Karpas-422 (cell line): ENCODE measurements around the gene PI4K2A. TPM values are rescaled to one million over a fixed set of nuclear protein-coding genes. Genes with fewer than 3 reads are reported as not detected.
A peak's percentile ranks its signal among the peaks of the same experiment; 100 is the strongest.

ENCODE experiments used
- DNase-seq: peaks from one replicate; pipeline ENCODE4 v3.0.0-alpha.2; 2015
- H2AFZ ChIP-seq: fragments of 200-600 bp; sonication (generic); 2 replicates; pipeline ENCODE4 v1.6.1; 2014; ENCODE audit warnings: antibody characterized with exemption, low read length, mixed read lengths
- H3K27ac ChIP-seq: fragments of 200-600 bp; sonication (generic); 2 replicates; pipeline ENCODE4 v1.5.1; 2014; ENCODE audit warnings: mild to moderate bottlenecking, low read length, moderate library complexity
- H3K27me3 ChIP-seq: fragments of 200-600 bp; sonication (generic); 2 replicates; pipeline ENCODE4 v1.6.1; 2014; ENCODE audit warnings: low read length, mixed read lengths
- H3K36me3 ChIP-seq: fragments of 200-600 bp; sonication (generic); 2 replicates; pipeline ENCODE4 v1.6.1; 2014; ENCODE audit warnings: low read length, mixed read lengths; ENCODE audit not compliant: insufficient read depth
- H3K4me1 ChIP-seq: fragments of 200-600 bp; sonication (generic); 2 replicates; pipeline ENCODE4 v1.6.1; 2014; ENCODE audit warnings: mild to moderate bottlenecking, low read length, mixed read lengths
- H3K4me2 ChIP-seq: fragments of 200-600 bp; sonication (generic); 2 replicates; pipeline ENCODE4 v1.6.1; 2014; ENCODE audit warnings: low read length, low read depth, mild to moderate bottlenecking; ENCODE audit not compliant: poor library complexity, severe bottlenecking
- H3K4me3 ChIP-seq: fragments of 200-600 bp; sonication (generic); 2 replicates; pipeline ENCODE4 v1.5.1; 2014; ENCODE audit warnings: mild to moderate bottlenecking, antibody characterized with exemption, low read length, mixed read lengths
- H3K79me2 ChIP-seq: fragments of 200-600 bp; sonication (generic); 2 replicates; pipeline ENCODE4 v1.6.1; 2014; ENCODE audit warnings: mild to moderate bottlenecking, low read length, mixed read lengths
- H3K9ac ChIP-seq: fragments of 200-600 bp; sonication (generic); 2 replicates; pipeline ENCODE4 v1.6.0; 2014; ENCODE audit warnings: low read length
- H3K9me2 ChIP-seq: fragments of 200-600 bp; sonication (generic), shearing (Covaris generic); replicated peaks from 2 replicates; pipeline ENCODE4 v1.6.0; 2014; ENCODE audit warnings: mild to moderate bottlenecking, low read length, moderate library complexity; ENCODE audit not compliant: insufficient read depth
- H3K9me3 ChIP-seq: fragments of 300-700, 200-600 bp; sonication (generic); 2 replicates; pipeline ENCODE4 v1.6.1; 2014; ENCODE audit warnings: low read length, mixed read lengths
- H4K20me1 ChIP-seq: fragments of 200-600 bp; sonication (generic); 2 replicates; pipeline ENCODE4 v1.6.1; 2014; ENCODE audit warnings: mild to moderate bottlenecking, antibody characterized with exemption, low read length, low read depth; ENCODE audit not compliant: insufficient read depth
- total RNA-seq: library from RNA; depleted of rRNA; stranded (reverse); fragments of >200 nt; shearing (Covaris generic); gene quantifications from 2 replicates; pipeline ENCODE4 v1.2.3, GENCODE V29; 2014; ENCODE audit warnings: low replicate concordance; rRNA removed

PI4K2A gene
- 4.4 and 8.3 TPM in 2 replicates for total RNA-seq

DNA sequence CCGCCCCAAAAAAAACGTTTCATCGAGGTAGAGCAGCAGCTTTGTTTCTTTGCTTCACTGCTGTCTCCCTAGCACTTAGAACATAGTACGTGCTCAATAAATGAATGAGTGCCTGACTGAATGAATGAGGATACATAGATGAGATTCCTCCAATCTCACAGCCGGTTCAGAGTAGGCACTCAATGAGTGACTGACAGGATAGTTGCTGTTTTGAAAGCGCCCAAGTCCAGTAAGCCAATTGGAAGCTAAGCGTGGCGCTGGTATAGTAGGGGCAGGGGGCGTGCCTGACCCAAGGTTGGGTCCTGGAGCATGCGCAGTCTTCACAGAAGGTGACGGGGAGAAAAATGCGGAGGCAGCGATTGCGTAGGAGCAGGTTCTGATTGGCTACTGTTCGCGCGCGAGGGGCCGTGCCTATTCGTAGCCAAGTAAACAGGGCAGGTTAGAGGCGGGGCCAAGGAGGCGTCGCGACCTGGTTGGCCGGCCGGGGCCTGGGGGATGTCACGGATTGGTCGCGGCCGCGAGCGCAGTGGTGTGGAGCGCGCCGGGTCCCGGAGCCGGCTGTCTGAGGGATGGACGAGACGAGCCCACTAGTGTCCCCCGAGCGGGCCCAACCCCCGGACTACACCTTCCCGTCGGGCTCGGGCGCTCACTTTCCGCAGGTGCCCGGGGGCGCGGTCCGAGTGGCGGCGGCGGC lies at the start of gene PI4K2A:
PI4K2A (plus strand) TSS at position 498 of the 694 bp plus-strand sequence; CDS start at position 570, 72 bp downstream.
- H3K4me1 ChIP-seq = peaks cover 7% of the 10 kb centered on the region
- no peaks in the 10 kb centered on the region; the same call in 1 of the 2 replicates for H4K20me1 ChIP-seq
- no peaks in the 10 kb centered on the region for H3K27me3 ChIP-seq
- no peaks in the 10 kb centered on the region for H3K9me2 ChIP-seq
- H3K9me3 ChIP-seq = no peaks in the 10 kb centered on the region
- peak within 1 kb of the TSS; percentile 84 for H3K9ac ChIP-seq
- no peak within 1 kb of the TSS for H2AFZ ChIP-seq
- peak within 1 kb of the TSS; percentile 75 for H3K4me2 ChIP-seq
- H3K36me3 ChIP-seq = no peaks in the 10 kb centered on the region
- 0 out of 2 replicates have a peak within 1 kb of the TSS, but pooled peaks have one; percentile 37 for H3K27ac ChIP-seq
- H3K4me3 ChIP-seq = peak within 1 kb of the TSS; percentile 88
- DNase-seq = peak; percentile 97
- H3K79me2 ChIP-seq = peaks cover 27% of the 10 kb centered on the region

DNA sequence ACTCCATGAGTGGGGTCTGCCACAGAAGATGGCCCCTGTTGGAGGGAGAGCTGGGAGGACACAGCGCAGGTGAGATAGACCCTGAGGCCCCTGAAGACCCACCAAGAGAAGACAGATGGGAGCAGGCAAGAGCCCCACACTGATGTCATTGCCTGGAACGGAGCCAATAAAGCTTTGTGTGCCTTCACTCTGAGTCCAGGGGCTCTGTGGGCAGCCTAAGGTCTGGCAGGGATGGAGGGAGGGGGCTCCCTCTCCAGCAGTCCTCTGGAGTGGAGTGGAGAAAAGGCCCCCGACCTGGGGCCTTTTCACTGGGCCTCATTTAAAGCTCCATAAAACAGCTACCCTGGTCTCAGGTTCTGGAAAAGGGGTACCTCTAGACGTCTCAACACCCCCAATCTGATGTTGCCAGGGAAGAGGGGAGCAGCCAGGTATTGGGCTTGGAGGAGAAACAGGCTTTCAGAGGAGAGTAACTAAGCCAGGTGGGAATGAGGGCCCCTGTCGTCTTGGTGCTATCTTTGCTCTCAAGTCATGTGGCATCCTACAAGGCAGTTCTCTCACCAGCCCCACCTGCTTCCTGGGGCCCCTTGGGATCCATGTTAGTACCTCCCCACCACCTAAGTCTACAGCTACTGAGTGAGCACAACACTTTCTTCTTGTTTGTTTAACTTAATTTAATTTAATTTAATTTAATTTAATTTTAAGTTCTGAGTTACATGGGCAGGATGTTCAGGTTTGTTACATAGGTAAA lies 49.5 kb upstream of the PI4K2A start:
- Histone ChIP-seq H3K79me2 (no peaks in the 10 kb centered on the region), H3K9me3 (no peaks in the 10 kb centered on the region), H3K4me2 (no peak overlapping the region), H4K20me1 (no peaks in the 10 kb centered on the region), H3K4me3 (no peak overlapping the region), H3K9me2 (no peaks in the 10 kb centered on the region), H2AFZ (no peak overlapping the region), H3K4me1 (no peaks in the 10 kb centered on the region; the same call in 1 of the 2 replicates), H3K27me3 (no peaks in the 10 kb centered on the region), H3K36me3 (no peaks in the 10 kb centered on the region), H3K9ac (no peak overlapping the region), H3K27ac (no peak overlapping the region)
- no peak for DNase-seq

DNA sequence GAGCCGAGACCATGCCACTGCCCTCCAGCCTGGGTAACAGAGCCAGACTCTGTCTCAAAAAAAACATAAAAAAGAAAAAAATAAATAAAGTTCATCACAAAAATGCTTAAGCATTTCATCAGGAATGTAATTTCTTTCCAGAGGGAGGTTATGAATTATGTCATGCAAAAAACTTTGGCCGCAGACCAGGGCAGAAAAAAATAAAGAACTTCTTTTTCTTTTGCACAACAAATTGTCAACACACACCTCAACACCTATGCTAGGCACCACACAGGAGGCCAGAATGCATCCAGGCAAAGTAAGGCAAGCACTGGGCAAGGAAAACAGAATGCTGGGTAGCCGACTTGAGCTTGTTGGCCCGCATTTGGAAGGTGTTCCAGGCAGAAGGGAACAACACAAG lies 47.0 kb upstream of the PI4K2A start:
- Histone ChIP-seq H3K27ac (no peak overlapping the region), H4K20me1 (no peaks in the 10 kb centered on the region), H3K79me2 (no peaks in the 10 kb centered on the region), H3K27me3 (no peaks in the 10 kb centered on the region), H3K4me3 (no peak overlapping the region), H3K4me2 (no peak overlapping the region), H3K9me2 (no peaks in the 10 kb centered on the region), H3K9ac (no peak overlapping the region), H2AFZ (no peak overlapping the region), H3K9me3 (no peaks in the 10 kb centered on the region), H3K4me1 (no peaks in the 10 kb centered on the region; the same call in 1 of the 2 replicates), H3K36me3 (no peaks in the 10 kb centered on the region)
- no peak for DNase-seq

DNA sequence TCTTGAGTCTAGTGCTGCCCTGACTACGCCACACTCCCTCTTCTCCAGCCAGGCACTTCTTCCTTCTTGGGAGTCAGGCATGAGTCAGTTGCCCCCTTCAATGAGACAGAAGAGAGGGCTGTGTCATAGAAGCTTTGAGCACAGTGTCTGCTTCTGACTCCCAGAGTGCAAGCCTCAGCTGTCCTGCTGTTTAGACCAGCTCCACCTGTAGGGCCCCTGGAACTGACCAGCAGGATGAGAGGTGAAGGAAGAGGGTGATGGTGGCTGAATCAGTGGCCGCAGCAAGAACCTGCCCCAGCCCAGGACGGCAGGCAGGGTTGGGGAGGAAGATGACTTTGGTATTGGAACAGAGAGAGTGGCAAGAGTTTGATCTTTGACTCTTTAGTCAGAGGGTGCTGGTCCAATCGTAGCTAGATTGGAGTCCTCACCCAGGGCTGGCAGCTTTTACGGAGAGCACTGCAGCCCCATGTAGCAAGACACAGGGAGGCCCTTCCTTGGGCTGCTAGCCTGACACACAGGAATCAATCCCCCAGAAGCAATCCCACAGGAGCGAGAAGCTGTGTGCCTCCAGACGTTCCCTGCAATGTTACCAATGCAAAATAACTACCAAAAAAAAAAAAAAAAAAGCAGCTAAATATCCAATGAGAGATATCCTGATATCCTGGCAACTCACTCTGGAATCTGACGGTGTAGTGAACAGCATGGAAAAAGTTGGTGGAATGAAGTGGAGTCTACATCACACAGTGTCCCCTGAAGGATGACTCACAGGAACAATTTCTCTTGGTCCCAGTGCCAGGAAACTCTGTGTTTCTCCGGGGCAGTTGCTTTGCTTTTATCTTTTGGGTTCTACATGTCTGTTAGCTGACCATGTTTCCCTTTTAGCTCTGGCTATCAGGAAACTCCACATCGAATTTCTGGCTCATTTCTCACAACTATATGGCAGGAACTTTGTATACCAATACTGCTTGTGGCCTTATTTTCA lies 44.1 kb upstream of the PI4K2A start:
- Histone ChIP-seq H3K36me3 (no peaks in the 10 kb centered on the region), H3K4me2 (no peak overlapping the region), H3K4me1 (no peaks in the 10 kb centered on the region), H4K20me1 (no peaks in the 10 kb centered on the region), H3K79me2 (no peaks in the 10 kb centered on the region), H3K4me3 (no peak overlapping the region), H3K9ac (no peak overlapping the region), H3K9me2 (no peaks in the 10 kb centered on the region), H3K27me3 (no peaks in the 10 kb centered on the region), H3K27ac (no peak overlapping the region), H2AFZ (no peak overlapping the region), H3K9me3 (no peaks in the 10 kb centered on the region)
- no peak for DNase-seq

DNA sequence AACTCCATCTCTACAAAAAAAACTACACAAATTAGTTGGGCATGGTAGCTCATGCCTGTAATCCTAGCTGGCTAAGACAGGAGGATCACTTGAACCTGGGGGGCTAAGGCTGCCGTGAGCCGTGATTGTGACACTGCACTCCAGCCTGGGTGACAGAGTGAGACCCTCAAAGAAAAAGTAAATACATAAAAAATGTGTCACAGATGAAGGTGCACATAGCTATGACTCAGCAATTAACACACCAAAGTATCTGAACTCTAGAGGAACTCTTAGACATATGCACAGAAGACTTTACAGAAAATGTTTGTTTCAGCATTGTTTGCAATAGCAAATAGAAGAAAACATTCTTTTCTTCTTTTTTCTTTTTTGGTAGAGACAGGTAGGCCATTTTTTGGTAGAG lies 42.7 kb upstream of the PI4K2A start:
- no peak for DNase-seq
- no peaks in the 10 kb centered on the region for H4K20me1 ChIP-seq

DNA sequence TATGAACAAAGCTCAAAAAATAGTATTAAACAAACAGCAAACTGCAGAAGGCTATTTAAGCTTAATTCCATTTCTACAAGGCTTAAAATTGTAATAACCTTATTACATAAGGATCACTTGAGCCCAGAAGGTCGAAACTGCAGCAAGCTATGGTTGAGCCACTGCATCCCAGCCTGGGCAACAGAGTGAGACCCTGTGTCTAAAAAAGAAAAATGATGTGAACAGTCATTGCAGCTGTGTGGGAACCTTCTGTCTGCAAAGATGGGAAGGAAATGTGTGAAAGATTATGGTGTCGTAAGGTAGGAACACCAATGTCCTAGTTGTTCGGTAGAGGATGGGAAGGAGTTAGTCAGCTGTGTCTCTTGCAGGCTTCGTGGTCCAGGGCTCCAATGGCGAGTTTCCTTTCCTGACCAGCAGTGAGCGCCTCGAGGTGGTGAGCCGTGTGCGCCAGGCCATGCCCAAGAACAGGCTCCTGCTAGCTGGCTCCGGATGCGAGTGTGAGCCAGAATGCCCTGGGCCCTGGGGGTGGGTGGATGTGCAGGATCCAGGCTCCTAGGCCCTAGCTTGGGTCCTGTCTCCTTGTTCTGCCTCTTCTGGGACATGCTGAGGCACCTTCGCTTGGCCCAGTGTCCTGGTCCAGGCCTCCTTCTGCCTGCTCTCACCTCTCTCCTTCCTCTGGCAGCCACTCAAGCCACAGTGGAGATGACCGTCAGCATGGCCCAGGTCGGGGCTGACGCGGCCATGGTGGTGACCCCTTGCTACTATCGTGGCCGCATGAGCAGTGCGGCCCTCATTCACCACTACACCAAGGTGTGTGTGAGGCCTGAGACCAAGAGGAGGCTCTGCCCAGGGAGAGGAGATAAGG lies 41.8 kb upstream of the PI4K2A start:
- no peaks in the 10 kb centered on the region for H3K9me2 ChIP-seq
- no peaks in the 10 kb centered on the region for H3K27me3 ChIP-seq
- H3K27ac ChIP-seq = no peak overlapping the region
- H3K4me2 ChIP-seq = no peak overlapping the region
- no peak overlapping the region for H2AFZ ChIP-seq
- H3K9ac ChIP-seq = no peak overlapping the region
- no peak overlapping the region for H3K4me3 ChIP-seq
- no peaks in the 10 kb centered on the region for H3K36me3 ChIP-seq
- no peak for DNase-seq
- no peaks in the 10 kb centered on the region for H3K9me3 ChIP-seq
- H3K4me1 ChIP-seq = no peaks in the 10 kb centered on the region
- H3K79me2 ChIP-seq = no peaks in the 10 kb centered on the region
- no peaks in the 10 kb centered on the region for H4K20me1 ChIP-seq

More for the DNA sequence above, 42.7 kb upstream of the PI4K2A start:
- Histone ChIP-seq H3K4me1 (no peaks in the 10 kb centered on the region), H3K36me3 (no peaks in the 10 kb centered on the region), H3K9me3 (no peaks in the 10 kb centered on the region), H2AFZ (no peak overlapping the region), H3K27ac (no peak overlapping the region), H3K4me2 (no peak overlapping the region), H3K79me2 (no peaks in the 10 kb centered on the region), H3K27me3 (no peaks in the 10 kb centered on the region), H3K9me2 (no peaks in the 10 kb centered on the region), H3K9ac (no peak overlapping the region), H3K4me3 (no peak overlapping the region)

DNA sequence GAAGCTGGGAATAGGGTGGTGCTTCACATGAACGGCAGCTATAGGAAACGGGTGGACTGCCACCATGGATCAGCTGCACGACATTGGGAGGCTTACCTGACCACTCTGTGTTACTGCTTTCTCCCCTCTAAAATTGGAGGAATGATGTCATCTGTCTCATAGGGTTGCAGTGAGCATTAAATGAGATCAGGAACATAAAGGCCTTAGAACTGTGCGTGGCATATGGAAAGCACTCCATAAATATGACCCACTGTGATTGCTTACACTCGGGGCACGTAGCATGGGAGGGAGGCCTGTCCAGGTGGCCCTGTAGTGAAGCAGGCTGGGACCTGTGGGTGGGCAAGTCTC lies 41.2 kb upstream of the PI4K2A start:
- H3K27ac ChIP-seq = no peak overlapping the region
- H3K79me2 ChIP-seq = no peaks in the 10 kb centered on the region
- H3K9ac ChIP-seq = no peak overlapping the region
- H3K4me3 ChIP-seq = no peak overlapping the region
- no peaks in the 10 kb centered on the region for H3K9me3 ChIP-seq
- H4K20me1 ChIP-seq = no peaks in the 10 kb centered on the region
- no peaks in the 10 kb centered on the region for H3K27me3 ChIP-seq
- no peak for DNase-seq
- no peaks in the 10 kb centered on the region for H3K4me1 ChIP-seq
- H3K36me3 ChIP-seq = no peaks in the 10 kb centered on the region
- H3K4me2 ChIP-seq = no peak overlapping the region
- H3K9me2 ChIP-seq = no peaks in the 10 kb centered on the region
- no peak overlapping the region for H2AFZ ChIP-seq
